AG08395 (cell line): Measurements from ENCODE around the gene SEMA5A.

Experiments used
- DNase-seq: peaks from one replicate; pipeline ENCODE4 v3.0.0; 2012; ENCODE audit warnings: mixed read lengths, low spot score

SEMA5A gene

GRCh38 chr5:9477537-9477936 is 68.3 kb downstream of the SEMA5A start:
- DNase-seq, result no peak

DNA sequence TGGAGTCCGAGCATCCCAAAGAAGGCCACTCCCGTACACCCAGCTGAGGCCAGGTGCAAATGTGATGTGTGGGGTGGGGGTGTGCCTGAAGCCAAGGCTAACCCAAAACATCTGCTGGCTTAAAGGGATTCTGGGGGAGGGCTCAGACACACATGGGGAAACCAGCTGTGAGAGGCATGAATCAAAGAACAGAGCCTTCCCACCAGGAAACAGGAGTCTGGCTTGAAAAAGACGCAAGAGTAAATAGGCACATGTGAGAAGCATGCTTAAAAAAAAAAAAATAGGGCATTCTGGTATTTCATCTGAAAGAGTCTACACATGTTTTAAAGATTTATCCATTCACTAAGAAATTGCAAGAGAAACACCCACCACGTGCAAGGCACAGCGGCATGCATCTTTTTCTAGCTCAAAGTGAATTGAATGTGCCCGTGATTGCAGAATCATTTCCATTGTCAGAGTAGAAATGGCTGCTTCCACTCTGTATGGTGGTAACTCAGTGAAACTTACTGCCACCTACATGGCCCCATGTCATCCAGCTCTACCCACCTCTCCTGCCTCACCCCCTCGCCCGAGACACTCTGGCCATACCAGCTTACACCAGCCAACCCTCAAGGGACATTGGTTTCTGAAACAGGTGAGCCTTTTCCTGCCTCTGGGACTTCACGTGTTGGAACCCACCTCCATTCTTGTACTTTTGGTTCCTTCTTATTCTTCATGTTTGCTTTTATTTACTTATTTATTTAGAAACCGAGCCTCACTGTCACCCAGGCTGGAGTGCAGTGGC is 71.5 kb downstream of the SEMA5A start:
- DNase-seq, result no peak

GRCh38 chr5:9473624-9474023 is 72.3 kb downstream of the SEMA5A start:
- DNase-seq, result peak; percentile 49

GRCh38 chr5:9470410-9470809 is 75.5 kb downstream of the SEMA5A start:
- no peak for DNase-seq

DNA sequence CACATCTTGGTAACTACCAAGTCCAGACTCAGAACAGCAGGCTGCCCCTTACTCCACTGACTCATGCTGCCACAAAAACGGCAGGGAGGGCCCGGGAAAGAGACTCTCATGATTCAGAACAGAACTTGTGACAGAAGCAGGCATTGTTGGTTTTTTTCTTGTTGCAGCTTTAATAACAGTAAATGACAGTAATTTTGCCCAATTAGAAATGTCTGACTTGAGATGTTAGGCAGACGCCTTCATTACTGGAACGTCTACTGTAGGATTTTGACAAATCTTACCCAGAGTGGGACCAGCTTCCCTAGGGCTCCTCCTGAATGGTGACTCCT is 77.9 kb downstream of the SEMA5A start:
- DNase-seq, result peak; percentile 89

DNA sequence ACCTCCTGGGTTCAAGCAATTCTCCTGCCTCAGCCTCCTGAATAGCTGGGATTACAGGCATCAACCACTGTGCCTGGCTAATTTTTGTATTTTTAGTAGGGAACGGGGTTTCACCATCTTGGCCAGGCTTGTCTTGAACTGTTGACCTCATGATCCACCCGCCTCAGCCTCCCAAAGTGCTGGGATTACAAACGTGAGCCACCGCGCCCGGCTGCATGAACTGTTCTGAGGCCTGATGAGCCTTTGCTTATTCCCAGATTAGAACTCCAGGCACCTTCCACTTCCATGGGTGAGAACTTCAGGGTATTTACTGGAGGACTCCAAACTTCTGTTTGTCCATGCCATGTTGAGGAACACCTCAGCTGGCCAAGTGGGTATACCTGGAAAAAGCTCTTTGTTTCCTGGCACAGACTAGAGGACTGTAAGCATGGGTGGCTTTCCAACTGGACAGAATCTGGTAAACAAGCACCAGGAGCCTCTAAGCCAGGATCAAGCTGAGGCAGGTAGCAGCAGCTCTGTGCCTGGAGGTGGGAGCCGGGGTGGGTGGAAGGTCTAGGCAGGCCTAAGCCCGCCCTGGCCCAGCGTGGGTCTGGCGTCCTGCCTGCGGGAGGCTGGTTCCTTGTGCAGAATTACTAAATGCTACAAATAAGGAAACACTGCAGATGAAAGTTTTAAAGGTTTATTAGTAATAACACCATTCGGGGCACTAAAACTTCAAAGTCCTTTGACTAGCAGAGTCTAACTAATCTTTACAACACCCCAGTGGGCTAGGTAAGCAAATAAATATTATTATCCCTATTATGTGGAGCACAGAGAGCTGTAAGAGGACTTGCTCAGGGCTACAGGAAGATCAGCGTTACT is 78.4 kb downstream of the SEMA5A start:
- DNase-seq, result no peak

GRCh38 chr5:9466697-9467096 is 79.2 kb downstream of the SEMA5A start:
- peak; percentile 19 for DNase-seq

- DNase-seq, result no peak
These were observed 81.4 kb downstream of the SEMA5A start for GRCh38 chr5:9464478-9464877.

GRCh38 chr5:9462109-9462508 is 83.8 kb downstream of the SEMA5A start:
- DNase-seq, result no peak

GRCh38 chr5:9460885-9461645 is 84.8 kb downstream of the SEMA5A start:
- DNase-seq, result no peak

- DNase-seq, result peak; percentile 22
These were observed 89.3 kb downstream of the SEMA5A start for GRCh38 chr5:9456435-9457042.

GRCh38 chr5:9455826-9456434 is 89.9 kb downstream of the SEMA5A start:
- DNase-seq, result no peak

DNA sequence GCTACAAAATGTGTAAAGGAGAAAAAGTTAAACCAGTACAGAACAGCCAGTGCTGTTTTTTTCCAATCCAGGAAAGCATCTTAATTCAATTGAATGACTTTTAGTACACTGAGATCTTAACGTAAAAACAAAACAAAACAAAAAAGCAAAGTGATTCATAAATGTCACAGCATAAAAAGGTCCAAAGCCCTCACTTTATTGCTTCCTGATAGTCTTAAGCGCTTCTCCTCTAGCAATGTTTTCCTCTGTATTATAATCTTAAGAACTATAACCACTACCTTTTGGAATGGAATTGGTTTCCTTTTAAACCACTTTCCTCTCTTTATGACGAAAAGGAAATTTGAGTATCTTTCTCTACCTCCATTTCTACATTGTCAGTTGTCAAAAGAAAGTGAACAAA is 91.4 kb downstream of the SEMA5A start:
- no peak for DNase-seq

- DNase-seq, result peak; percentile 71
These were observed 91.8 kb downstream of the SEMA5A start for GRCh38 chr5:9454012-9454481.

DNA sequence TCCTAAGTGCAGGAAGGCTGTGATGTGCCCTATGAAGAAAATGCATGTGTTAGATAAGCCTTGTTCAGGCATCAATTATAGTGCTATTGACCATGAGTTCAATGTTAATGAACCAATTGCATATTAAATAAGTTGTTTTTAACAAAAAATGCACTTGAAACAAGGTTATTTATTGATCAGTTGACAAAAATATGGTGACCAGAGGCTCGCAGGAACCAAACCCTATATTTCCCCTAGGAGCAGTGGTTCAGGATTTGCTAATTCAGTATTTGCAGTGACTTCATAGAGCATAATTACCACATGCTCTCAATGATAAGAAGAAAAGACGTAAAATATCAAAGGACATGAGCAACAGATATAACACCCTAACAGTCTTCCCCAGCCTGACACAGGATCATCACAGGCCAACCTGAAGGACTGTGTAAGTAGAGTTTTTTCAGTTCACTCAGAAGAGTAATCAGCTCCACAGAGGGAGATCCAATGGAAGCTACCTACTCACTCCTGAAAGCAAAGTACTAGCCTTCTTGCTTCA is 92.3 kb downstream of the SEMA5A start:
- DNase-seq, result no peak

GRCh38 chr5:9452181-9452580 is 93.7 kb downstream of the SEMA5A start:
- DNase-seq, result no peak

DNA sequence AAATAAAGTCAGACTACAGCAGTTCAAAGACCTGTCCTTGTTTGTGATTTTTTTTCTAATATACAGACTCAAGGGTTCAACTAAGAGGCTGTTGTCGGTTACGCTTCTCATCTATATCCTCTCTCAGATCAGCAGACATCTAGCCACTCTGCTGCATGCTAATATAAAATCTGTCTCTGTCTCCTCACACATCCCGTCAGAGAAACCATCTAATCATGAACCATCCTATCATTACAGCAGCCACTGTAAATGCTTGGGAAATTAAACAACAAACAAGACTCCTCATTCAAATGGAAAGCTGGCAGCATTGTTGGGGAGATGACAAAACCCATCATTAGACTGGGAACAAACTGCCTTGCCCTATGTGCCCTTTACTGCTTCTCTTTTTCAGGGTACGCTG is 94.8 kb downstream of the SEMA5A start:
- no peak for DNase-seq

- no peak for DNase-seq
These were observed 98.2 kb downstream of the SEMA5A start for GRCh38 chr5:9447691-9448090.

- DNase-seq, result peak; percentile 19
These were observed 100.0 kb downstream of the SEMA5A start for GRCh38 chr5:9445826-9446388.

GRCh38 chr5:9444346-9444745 is 101.5 kb downstream of the SEMA5A start:
- no peak for DNase-seq

- DNase-seq, result no peak
These were observed 104.3 kb downstream of the SEMA5A start for GRCh38 chr5:9441610-9442009.
